Glutamatergic neuron (in vitro differentiated cells): ENCODE measurements around the gene GLB1L. TPM values are rescaled to one million over a fixed set of nuclear protein-coding genes. Genes with fewer than 3 reads are reported as not detected.
A peak's percentile ranks its signal among the peaks of the same experiment; 100 is the strongest.

Source experiments
- DNase-seq: peaks from one replicate; pipeline ENCODE4 v3.0.0; 2022
- H3K27ac Mint-ChIP-seq: one replicate; pipeline ENCODE4 v1.8.0; 2020; ENCODE audit warnings: mild to moderate bottlenecking, mixed read lengths, inconsistent platforms; ENCODE audit not compliant: unreplicated experiment
- H3K27me3 Mint-ChIP-seq: one replicate; pipeline ENCODE4 v1.8.0; 2020; ENCODE audit warnings: mild to moderate bottlenecking, moderate library complexity, mixed read lengths, inconsistent platforms; ENCODE audit not compliant: unreplicated experiment
- H3K36me3 Mint-ChIP-seq: one replicate; pipeline ENCODE4 v1.8.0; 2020; ENCODE audit warnings: mild to moderate bottlenecking, mixed read lengths, inconsistent platforms; ENCODE audit not compliant: unreplicated experiment
- H3K4me1 Mint-ChIP-seq: one replicate; pipeline ENCODE4 v1.8.0; 2020; ENCODE audit warnings: mild to moderate bottlenecking, low read depth, mixed read lengths, inconsistent platforms; ENCODE audit not compliant: unreplicated experiment
- H3K4me3 Mint-ChIP-seq: one replicate; pipeline ENCODE4 v1.8.0; 2020; ENCODE audit warnings: mild to moderate bottlenecking, mixed read lengths, inconsistent platforms; ENCODE audit not compliant: unreplicated experiment
- H3K9me3 Mint-ChIP-seq: one replicate; pipeline ENCODE4 v1.8.0; 2020; ENCODE audit warnings: mild to moderate bottlenecking, moderate library complexity, mixed read lengths, inconsistent platforms; ENCODE audit not compliant: unreplicated experiment
- microRNA-seq: library from miRNA; unstranded; fragments of <30 nt; microRNA quantifications from one replicate; pipeline ENCODE4, GENCODE V29; 2020; ENCODE audit not compliant: unreplicated experiment
- total RNA-seq: library from RNA; stranded (reverse); fragmentation: NEBNext Ultra II Directional; extraction: Animal tissue kit (Norgen Biotek cat#: 25700); gene quantifications from one replicate; pipeline ENCODE4 v1.2.1, GENCODE V29; 2021; ENCODE audit not compliant: unreplicated experiment
- TF ChIP-seq, protein P1 (sequence below): fragments of 200-600 bp; sonication (generic); IDR thresholded peaks from one replicate; pipeline ENCODE4 v1.5.0; 2021; ENCODE audit not compliant: partially characterized antibody, unreplicated experiment

Gene GLB1L
- total RNA-seq, 1 donor from 2014 or later: 6.2 TPM

DNA sequence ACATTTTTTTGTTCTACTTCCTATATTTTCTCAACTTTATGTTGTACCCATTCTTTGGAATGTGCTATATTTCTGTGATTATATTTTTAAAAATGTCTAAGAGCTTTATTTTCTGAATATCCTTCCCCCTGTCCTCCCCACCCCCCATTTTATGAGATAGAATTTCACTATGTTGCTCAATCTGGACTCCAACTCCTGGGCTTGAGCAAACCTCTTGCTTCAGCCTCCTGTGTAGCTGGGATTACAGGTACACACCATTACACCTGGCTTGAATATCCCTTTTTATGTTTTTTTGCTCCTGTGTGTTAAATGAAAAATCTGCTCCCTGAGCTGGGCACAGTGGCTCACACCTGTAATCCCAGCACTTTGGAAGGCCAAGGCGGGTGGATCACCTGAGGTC lies 47.9 kb downstream of the GLB1L start:
- TF ChIP-seq, protein P1, sequence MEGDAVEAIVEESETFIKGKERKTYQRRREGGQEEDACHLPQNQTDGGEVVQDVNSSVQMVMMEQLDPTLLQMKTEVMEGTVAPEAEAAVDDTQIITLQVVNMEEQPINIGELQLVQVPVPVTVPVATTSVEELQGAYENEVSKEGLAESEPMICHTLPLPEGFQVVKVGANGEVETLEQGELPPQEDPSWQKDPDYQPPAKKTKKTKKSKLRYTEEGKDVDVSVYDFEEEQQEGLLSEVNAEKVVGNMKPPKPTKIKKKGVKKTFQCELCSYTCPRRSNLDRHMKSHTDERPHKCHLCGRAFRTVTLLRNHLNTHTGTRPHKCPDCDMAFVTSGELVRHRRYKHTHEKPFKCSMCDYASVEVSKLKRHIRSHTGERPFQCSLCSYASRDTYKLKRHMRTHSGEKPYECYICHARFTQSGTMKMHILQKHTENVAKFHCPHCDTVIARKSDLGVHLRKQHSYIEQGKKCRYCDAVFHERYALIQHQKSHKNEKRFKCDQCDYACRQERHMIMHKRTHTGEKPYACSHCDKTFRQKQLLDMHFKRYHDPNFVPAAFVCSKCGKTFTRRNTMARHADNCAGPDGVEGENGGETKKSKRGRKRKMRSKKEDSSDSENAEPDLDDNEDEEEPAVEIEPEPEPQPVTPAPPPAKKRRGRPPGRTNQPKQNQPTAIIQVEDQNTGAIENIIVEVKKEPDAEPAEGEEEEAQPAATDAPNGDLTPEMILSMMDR: no peak
- Mint-ChIP-seq H3K4me1 (peaks cover 5% of the 10 kb centered on the region), H3K9me3 (peaks cover 5% of the 10 kb centered on the region), H3K36me3 (no peaks in the 10 kb centered on the region), H3K27ac (no peak overlapping the region), H3K4me3 (no peak overlapping the region), H3K27me3 (no peaks in the 10 kb centered on the region)
- no peak for DNase-seq

DNA sequence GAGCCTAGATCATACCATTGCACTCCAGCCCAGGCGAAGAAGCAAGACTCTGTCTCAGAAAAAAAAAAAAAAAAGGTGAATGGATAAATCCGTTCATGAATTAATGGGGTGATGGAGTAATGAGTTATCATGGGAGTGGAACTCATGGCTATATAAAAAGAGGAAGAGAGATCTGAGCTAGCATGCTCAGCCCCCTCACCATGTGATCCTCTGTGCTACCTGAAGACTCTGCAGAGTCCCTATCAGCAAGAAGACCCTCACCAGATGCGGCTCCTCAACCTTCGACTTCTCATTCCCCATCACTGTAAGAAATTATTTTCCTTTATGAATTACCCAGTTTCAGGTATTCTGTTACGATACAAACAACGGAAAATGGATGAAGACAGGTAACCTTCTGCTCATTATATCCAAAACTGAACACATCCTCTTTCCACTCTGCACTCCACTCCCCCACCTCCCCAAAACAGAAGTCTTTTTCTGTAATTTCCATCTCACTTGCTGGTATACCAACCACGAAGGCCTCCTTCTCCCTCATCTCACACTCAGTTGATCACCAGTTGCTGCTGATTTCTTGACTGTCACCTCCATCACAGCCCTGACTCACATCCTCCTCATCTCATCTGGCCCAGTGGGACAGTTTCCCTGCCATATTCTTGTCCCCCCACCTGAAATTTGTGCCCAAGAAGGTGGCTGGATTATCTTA lies 58.3 kb downstream of the GLB1L start:
- Mint-ChIP-seq H3K27ac (peak overlapping the region; percentile 48), H3K4me1 (peaks cover 23% of the 10 kb centered on the region), H3K4me3 (no peak overlapping the region), H3K27me3 (peaks cover 10% of the 10 kb centered on the region), H3K36me3 (no peaks in the 10 kb centered on the region), H3K9me3 (peaks cover 10% of the 10 kb centered on the region)
- TF ChIP-seq, protein P1: no peak
- DNase-seq: no peak

Small RNA genes lying within 50 kb of the gene (microRNA-seq; reads per million reads assigned to microRNA genes)
- not detected for gene MIR153-1

Other genes starting within 250 kb of the GLB1L start
- gene CFAP65, start 203.9 kb downstream of the GLB1L start, total RNA-seq: 1.1 TPM
- not detected for gene IHH, start 184.5 kb downstream of the GLB1L start, total RNA-seq
- 24.8 TPM for gene NHEJ1, start 84.6 kb downstream of the GLB1L start, total RNA-seq
- 1.1 TPM for gene SLC23A3, start 75.4 kb downstream of the GLB1L start, total RNA-seq
- 61.5 TPM for gene CNPPD1, start 68.5 kb downstream of the GLB1L start, total RNA-seq
- gene RETREG2, start 67.2 kb downstream of the GLB1L start, total RNA-seq: 167 TPM
- 49.5 TPM for gene ZFAND2B, start 38.7 kb downstream of the GLB1L start, total RNA-seq
- 49.4 TPM for gene ABCB6, start 26.5 kb downstream of the GLB1L start, total RNA-seq
- gene ATG9A, start 15.8 kb downstream of the GLB1L start, total RNA-seq: 80.4 TPM
- gene ANKZF1, start 15.6 kb downstream of the GLB1L start, total RNA-seq: 95.8 TPM
- gene STK16, start within 50 bp of the GLB1L start, total RNA-seq: 32.2 TPM
- gene TUBA4B, start 7.8 kb upstream of the GLB1L start, total RNA-seq: not detected
- gene TUBA4A, start 8.5 kb upstream of the GLB1L start, total RNA-seq: 27.5 TPM
- 124 TPM for gene DNAJB2, start 33.9 kb upstream of the GLB1L start, total RNA-seq
- 104 TPM for gene PTPRN, start 64.0 kb upstream of the GLB1L start, total RNA-seq
- gene RESP18, start 87.3 kb upstream of the GLB1L start, total RNA-seq: not detected
- gene DNPEP, start 142.5 kb upstream of the GLB1L start, total RNA-seq: 19.8 TPM
- gene DES, start 172.9 kb upstream of the GLB1L start, total RNA-seq: 1.3 TPM
- gene SPEG, start 189.4 kb upstream of the GLB1L start, total RNA-seq: 92.9 TPM